Esophagus (tissue), 2 donors: ENCODE measurements around the gene SRGAP2C. TPM values are rescaled to one million over a fixed set of nuclear protein-coding genes. Genes with fewer than 3 reads are reported as not detected.
"Not testable (repeated sequence)": the region's sequence is repeated elsewhere in the genome, so short reads cannot be mapped to it uniquely, and the experiment has no call there.

ENCODE experiments used
- H3K27ac ChIP-seq, 2 donors: one replicate each; pipeline ENCODE4 v1.5.1; 2013; ENCODE audit warnings: low read depth in 2 of 2, mild to moderate bottlenecking in 2 of 2, inconsistent platforms in 1 of 2, low read length in 1 of 2, moderate library complexity in 1 of 2
- H3K27me3 ChIP-seq, 2 donors: one replicate each; pipeline ENCODE4 v1.6.1; 2013; ENCODE audit warnings: low read length in 2 of 2, control low read depth in 1 of 2, mild to moderate bottlenecking in 1 of 2; ENCODE audit not compliant: insufficient read depth in 2 of 2, control insufficient read depth in 1 of 2
- H3K36me3 ChIP-seq, 2 donors: one replicate each; pipeline ENCODE4 v1.6.1; 2013; ENCODE audit warnings: low read length in 1 of 2; ENCODE audit not compliant: control insufficient read depth in 2 of 2, insufficient read depth in 2 of 2
- H3K4me1 ChIP-seq, 2 donors: one replicate each; pipeline ENCODE4 v1.6.1; 2013; ENCODE audit warnings: low read length in 1 of 2; ENCODE audit not compliant: control insufficient read depth in 2 of 2, insufficient read depth in 2 of 2
- H3K4me3 ChIP-seq, 2 donors: one replicate each; pipeline ENCODE4 v1.5.1; 2013; ENCODE audit warnings: low read length in 2 of 2, mild to moderate bottlenecking in 2 of 2, low read depth in 1 of 2, moderate library complexity in 1 of 2
- H3K9me3 ChIP-seq, 2 donors: one replicate each; pipeline ENCODE4 v1.6.1; 2013; ENCODE audit warnings: mild to moderate bottlenecking in 2 of 2, low read depth in 1 of 2, low read length in 1 of 2, moderate library complexity in 1 of 2; ENCODE audit not compliant: control insufficient read depth in 2 of 2, insufficient read depth in 1 of 2
- WGBS, 2 donors: extraction: QIAGEN DNeasy Blood & Tissue Kit; methylation state at CpG; one replicate each; pipeline ENCODE4 v1.1.7; 2013; 5-methylcytosine and 5-hydroxymethylcytosine counted together
- polyA plus RNA-seq, 2 donors: library from polyadenylated mRNA; stranded (reverse); fragments of 200-250 nt; gene quantifications; one replicate each; pipeline ENCODE4 v1.2.3, GENCODE V29; 2013
- donor health status: healthy with polysubstance abuse.
- donor health status: Bipolar disorder and iron deficiency.

Gene SRGAP2C
- polyA plus RNA-seq, 2 donors: 2.0 to 2.8 TPM

- H3K27me3 ChIP-seq, H3K36me3 ChIP-seq: not testable (repeated sequence)
- WGBS, 2 donors: 55% methylated on average over 5 of the region's 11 CpGs; no CpG with 5 or more reads in 1 of the 2 donors
Observed at GRCh38 chr1:121317491-121318468, 133.0 kb downstream of the SRGAP2C start.

DNA sequence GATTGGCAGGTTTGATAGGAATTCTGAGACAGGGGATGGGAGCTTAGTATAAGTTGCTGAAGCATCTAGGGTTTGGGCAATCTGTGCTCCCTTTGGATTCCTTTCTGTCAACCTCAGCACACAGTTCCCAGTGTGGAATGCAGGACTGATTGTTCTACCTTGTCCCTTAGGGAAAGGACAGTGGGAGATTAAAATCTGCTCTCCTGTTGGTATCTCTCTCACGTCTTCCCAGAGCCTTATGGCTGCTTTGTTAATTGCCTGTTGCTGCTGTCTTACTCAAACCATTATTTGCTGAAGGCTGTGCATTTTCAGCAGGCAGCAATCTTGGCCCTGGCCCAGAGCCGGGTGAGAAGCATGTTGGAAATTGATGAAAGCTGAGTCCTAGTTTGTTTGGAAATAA lies 133.9 kb downstream of the SRGAP2C start:
- not testable (repeated sequence) for H3K4me3 ChIP-seq, H3K9me3 ChIP-seq, H3K27ac ChIP-seq, H3K4me1 ChIP-seq, H3K36me3 ChIP-seq, H3K27me3 ChIP-seq
- 35 to 47% methylated on average over 1 of the region's 2 CpGs for WGBS, 2 donors

More at GRCh38 chr1:121317491-121318468, 133.0 kb downstream of the SRGAP2C start:
- not testable (repeated sequence) for H3K9me3 ChIP-seq, H3K27ac ChIP-seq, H3K4me3 ChIP-seq, H3K4me1 ChIP-seq

DNA sequence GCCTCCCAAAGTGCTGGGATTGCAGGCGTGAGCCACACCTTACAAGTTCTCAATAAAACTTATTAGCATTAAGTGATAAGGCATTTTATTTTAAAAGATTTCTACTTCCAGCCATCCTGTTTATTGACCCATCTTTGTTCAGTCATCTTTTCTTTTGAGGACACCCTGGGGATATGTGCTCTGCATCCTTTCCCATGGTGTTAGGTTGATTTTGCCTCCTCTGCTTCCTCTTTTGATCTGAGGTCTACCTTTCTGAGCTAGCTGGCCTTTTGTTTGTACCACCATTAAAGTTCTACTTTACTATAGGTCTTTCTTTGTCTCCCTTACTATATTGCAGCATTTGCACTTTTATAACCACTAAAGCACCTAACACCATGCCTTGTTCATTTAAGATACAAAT lies 136.9 kb downstream of the SRGAP2C start:
- H3K4me1 ChIP-seq, H3K4me3 ChIP-seq, H3K36me3 ChIP-seq, H3K9me3 ChIP-seq, H3K27me3 ChIP-seq, H3K27ac ChIP-seq: not testable (repeated sequence)
- no CpG with 5 or more reads among the region's 1 CpG for WGBS, 2 donors

- not testable (repeated sequence) for H3K4me3 ChIP-seq, H3K4me1 ChIP-seq, H3K36me3 ChIP-seq, H3K9me3 ChIP-seq, H3K27me3 ChIP-seq, H3K27ac ChIP-seq
Observed at GRCh38 chr1:121324726-121325125, 140.0 kb downstream of the SRGAP2C start.

DNA sequence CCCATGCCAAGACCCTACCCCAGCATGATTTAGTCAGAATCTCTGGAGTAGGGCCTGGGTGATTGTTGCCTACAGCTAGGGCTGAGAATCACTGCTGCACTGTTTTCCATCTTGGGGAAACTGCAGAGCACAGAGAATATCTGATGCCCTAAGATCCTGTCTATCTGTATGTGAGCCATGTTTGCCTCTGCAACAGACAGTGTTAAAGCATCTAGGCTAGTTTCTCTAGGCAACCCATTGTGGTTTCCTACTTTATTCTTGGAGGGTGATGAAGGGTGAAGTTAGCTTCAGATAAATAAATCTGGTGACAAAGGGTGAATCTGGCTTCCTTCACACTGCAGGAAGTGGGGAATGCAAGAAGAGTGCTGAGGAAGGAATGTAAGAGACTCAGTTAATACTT lies 147.4 kb downstream of the SRGAP2C start:
- not testable (repeated sequence) for H3K4me3 ChIP-seq, H3K27ac ChIP-seq, H3K36me3 ChIP-seq, H3K4me1 ChIP-seq, H3K27me3 ChIP-seq, H3K9me3 ChIP-seq

DNA sequence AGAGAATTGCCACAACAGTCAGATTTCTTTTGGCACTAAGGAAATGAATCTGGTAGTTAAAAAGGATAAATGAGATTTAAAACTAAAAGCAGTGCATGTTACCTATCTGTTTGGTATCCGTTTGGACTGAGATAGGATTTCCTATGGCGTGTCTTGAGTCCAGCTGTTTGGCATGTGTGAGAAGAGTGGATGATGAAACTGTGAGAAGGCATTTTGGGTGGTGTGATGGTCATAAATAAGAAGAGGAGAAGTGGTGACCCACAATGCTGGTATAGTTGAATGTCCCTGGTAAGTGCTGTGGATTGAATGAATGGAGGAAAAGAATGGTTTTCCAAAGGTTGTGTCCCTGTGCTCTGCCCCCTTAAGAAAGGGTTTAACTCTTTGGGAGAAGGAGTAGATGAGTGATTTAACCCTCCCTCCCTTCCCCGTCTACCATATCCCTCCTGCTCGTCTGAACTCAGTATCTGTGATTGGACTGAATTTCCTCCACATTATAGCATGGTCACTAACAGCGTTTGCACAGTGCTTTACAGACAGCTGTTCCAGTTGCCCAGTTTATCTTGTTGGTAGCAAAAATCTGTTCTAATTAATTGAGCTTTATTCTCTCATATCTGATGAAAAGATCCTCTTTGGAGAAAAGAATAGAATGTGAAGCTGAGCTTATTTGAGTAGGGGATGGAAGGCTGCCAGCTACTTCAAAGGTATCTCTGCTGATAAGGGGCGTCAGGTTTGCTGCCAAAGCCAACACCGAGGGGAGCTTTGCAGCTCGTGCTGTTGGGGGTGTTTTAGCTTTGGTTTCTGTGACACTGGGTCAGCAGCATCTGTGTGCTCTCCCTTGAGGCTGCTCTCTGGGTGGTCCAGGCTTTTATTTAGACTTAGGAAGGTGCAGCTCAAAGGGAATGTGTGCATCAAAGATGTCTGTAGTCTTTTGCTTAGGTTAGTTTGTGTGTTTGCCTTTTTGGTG lies 148.1 kb downstream of the SRGAP2C start:
- H3K36me3 ChIP-seq, H3K4me3 ChIP-seq, H3K9me3 ChIP-seq, H3K4me1 ChIP-seq, H3K27ac ChIP-seq, H3K27me3 ChIP-seq: not testable (repeated sequence)
- no CpG with 5 or more reads among the region's 8 CpGs for WGBS, 2 donors

GRCh38 chr1:121337958-121338357 lies 153.2 kb downstream of the SRGAP2C start:
- not testable (repeated sequence) for H3K27me3 ChIP-seq, H3K27ac ChIP-seq, H3K9me3 ChIP-seq, H3K4me3 ChIP-seq, H3K4me1 ChIP-seq, H3K36me3 ChIP-seq
- no CpG with 5 or more reads among the region's 1 CpG for WGBS, 2 donors

DNA sequence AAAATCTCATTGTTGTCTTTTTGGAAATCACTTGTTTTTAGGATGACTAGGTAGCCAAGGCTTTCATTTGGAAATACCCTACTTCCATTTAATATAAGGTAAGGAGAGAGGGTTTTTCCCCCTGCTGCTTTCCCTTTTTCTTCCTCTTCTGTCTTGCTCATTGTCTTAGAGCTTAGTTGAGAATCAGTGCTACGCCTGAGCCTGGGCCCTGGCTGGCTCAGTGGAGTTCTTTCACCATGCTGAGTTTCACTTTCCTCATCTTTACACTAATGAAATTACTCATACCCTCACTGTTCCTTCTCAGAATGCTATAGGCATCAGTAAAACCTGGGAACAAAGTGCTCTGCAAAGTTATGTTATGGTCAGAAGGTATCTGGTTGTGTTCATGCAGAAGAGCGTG lies 154.8 kb downstream of the SRGAP2C start:
- not testable (repeated sequence) for H3K27me3 ChIP-seq, H3K4me3 ChIP-seq, H3K27ac ChIP-seq, H3K36me3 ChIP-seq, H3K9me3 ChIP-seq, H3K4me1 ChIP-seq
- WGBS, 2 donors: no CpG with 5 or more reads among the region's 2 CpGs

GRCh38 chr1:121343311-121343906 lies 158.6 kb downstream of the SRGAP2C start:
- H3K36me3 ChIP-seq, H3K9me3 ChIP-seq, H3K27me3 ChIP-seq, H3K4me3 ChIP-seq, H3K27ac ChIP-seq, H3K4me1 ChIP-seq: not testable (repeated sequence)
- WGBS, 2 donors: 100% methylated on average over 1 of the region's 3 CpGs
